Upper lobe of left lung (tissue), 6 donors: ENCODE results near the gene TAF1B. TPM values are rescaled to one million over a fixed set of nuclear protein-coding genes. Genes with fewer than 3 reads are reported as not detected.

ENCODE experiments used
- ATAC-seq, 2 donors: fragments of 200-7000 bp; cut with Tn5 transposase; one replicate each; pipeline ENCODE4 v1.9.1; 2022; ENCODE audit warnings: mild to moderate bottlenecking in 2 of 2, moderate library complexity in 2 of 2; ENCODE audit not compliant: low FRiP score in 2 of 2
- DNase-seq, 2 donors: peaks; one replicate each; pipeline ENCODE4 v3.0.0-alpha.2; 2019 to 2020
- H3K27ac ChIP-seq, 4 donors: fragments of 200-600 bp; sonication (generic); one replicate each; pipeline ENCODE4 v1.5.1; 2016 to 2019
- H3K27me3 ChIP-seq, 4 donors: fragments of 200-600 bp; sonication (generic); one replicate each; pipeline ENCODE4 v1.5.1; 2017 to 2019
- H3K36me3 ChIP-seq, 4 donors: fragments of 200-600 bp; sonication (generic); one replicate each; pipeline ENCODE4 v1.5.1; 2016 to 2019
- H3K4me1 ChIP-seq, 4 donors: fragments of 200-600 bp; sonication (generic); one replicate each; pipeline ENCODE4 v1.5.1; 2018 to 2019
- H3K4me3 ChIP-seq, 4 donors: fragments of 200-600 bp; sonication (generic); one replicate each; pipeline ENCODE4 v1.5.1; 2017 to 2019; ENCODE audit warnings: mild to moderate bottlenecking in 2 of 4, moderate library complexity in 1 of 4
- H3K9me3 ChIP-seq, 4 donors: fragments of 200-600 bp; sonication (generic); one replicate each; pipeline ENCODE4 v1.5.1; 2018 to 2019
- EP300 ChIP-seq, 4 donors: sonication (generic); formaldehyde crosslinking; IDR thresholded peaks; one replicate each; pipeline ENCODE4 v1.5.1; 2017; ENCODE audit warnings: antibody characterized with exemption in 4 of 4, control low read depth in 2 of 4
- POLR2A ChIP-seq, 4 donors: fragments of 450-650 bp; IDR thresholded peaks; one replicate each; pipeline ENCODE4 v1.5.1; 2016 to 2017; ENCODE audit warnings: antibody characterized with exemption in 4 of 4, mild to moderate bottlenecking in 2 of 4
- POLR2AphosphoS5 ChIP-seq, 2 donors: sonication (generic); formaldehyde crosslinking; IDR thresholded peaks; one replicate each; pipeline ENCODE4 v1.5.1; 2017; ENCODE audit warnings: antibody characterized with exemption in 2 of 2
- WGBS, 2 donors: methylation state at CpG; one replicate each; pipeline ENCODE4 v1.1.5; 2017 to 2018; 5-methylcytosine and 5-hydroxymethylcytosine counted together
- total RNA-seq, 6 donors: library from RNA; depleted of rRNA in 4 of 6; stranded (reverse); fragments of >200 nt in 4 of 6; gene quantifications; one replicate each; pipeline versions ENCODE4 v1.1.0 to v1.2.1, GENCODE V29; 2016 to 2021
- TF ChIP-seq, protein P1 (sequence below), 6 experiments: fragments of 450-650 bp in 4 of 6; fragments of 200-600 bp in 2 of 6; sonication (generic) in 2 of 6; IDR thresholded peaks; one replicate each; pipeline ENCODE4 v1.5.1; 2016 to 2019; ENCODE audit warnings: antibody characterized with exemption in 6 of 6
- donor health status: DM: no; HTN: no; CAD: no; lungs with moderate emphysema.
- donor health status: DM: no; HTN: yes; CAD: no; lungs with severe emphysema.

Gene TAF1B
- total RNA-seq, 6 donors from 2014 or later, result 8.5 to 24.3 (median 16.7) TPM

DNA sequence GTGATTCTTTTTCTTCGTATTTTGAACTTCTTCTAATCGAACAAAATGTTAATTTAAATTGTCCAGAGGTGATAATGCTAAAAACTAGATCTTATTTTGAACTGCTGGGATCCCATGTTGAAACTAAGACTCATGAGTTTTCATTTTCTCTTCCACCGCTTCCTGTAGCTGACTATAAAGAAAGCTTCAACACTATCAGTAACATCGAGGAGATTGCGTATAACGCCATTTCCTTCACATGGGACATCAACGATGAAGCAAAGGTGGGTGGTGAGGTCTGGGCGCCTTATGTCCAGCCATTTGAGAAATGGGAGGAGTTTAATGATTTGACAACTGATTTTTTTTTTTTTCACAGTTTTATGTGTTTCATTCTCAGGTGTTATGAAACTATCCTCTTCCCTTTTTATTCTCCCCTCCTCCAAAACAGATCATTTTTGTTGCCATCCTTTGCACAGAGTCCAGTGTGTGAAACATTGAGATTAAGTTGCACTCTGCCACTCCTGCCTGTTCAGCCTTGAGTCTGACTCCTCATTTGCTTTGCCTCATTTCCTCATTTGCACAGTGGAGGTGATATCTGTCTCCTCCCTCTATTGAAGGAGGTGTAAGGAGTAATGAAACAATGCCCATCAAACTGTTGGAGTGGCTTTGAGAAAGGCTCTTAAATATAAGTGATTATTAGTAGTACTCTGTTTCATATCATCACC, 122.0 kb downstream of the TAF1B start:
- 70 to 73% methylated on average over 8 of the region's 8 CpGs for WGBS, 2 donors
- ATAC-seq (no peak), DNase-seq (no peak)
- Histone ChIP-seq H3K27ac (no peak overlapping the region), H3K4me1 (peaks cover 0 to 7% (median 3%) of the 10 kb centered on the region in 4 donors), H3K4me3 (no peak overlapping the region), H3K9me3 (no peaks in the 10 kb centered on the region), H3K27me3 (no peaks in the 10 kb centered on the region), H3K36me3 (peaks cover 0 to 4% (median 0%) of the 10 kb centered on the region in 4 donors)
- TF ChIP-seq, protein P1, sequence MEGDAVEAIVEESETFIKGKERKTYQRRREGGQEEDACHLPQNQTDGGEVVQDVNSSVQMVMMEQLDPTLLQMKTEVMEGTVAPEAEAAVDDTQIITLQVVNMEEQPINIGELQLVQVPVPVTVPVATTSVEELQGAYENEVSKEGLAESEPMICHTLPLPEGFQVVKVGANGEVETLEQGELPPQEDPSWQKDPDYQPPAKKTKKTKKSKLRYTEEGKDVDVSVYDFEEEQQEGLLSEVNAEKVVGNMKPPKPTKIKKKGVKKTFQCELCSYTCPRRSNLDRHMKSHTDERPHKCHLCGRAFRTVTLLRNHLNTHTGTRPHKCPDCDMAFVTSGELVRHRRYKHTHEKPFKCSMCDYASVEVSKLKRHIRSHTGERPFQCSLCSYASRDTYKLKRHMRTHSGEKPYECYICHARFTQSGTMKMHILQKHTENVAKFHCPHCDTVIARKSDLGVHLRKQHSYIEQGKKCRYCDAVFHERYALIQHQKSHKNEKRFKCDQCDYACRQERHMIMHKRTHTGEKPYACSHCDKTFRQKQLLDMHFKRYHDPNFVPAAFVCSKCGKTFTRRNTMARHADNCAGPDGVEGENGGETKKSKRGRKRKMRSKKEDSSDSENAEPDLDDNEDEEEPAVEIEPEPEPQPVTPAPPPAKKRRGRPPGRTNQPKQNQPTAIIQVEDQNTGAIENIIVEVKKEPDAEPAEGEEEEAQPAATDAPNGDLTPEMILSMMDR (IDR thresholded peaks at IDR 0.05), result no peak
- TF ChIP-seq POLR2A (IDR thresholded peaks at IDR 0.05) (no peak), POLR2AphosphoS5 (IDR thresholded peaks at IDR 0.05) (no peak), EP300 (IDR thresholded peaks at IDR 0.05) (no peak)

DNA sequence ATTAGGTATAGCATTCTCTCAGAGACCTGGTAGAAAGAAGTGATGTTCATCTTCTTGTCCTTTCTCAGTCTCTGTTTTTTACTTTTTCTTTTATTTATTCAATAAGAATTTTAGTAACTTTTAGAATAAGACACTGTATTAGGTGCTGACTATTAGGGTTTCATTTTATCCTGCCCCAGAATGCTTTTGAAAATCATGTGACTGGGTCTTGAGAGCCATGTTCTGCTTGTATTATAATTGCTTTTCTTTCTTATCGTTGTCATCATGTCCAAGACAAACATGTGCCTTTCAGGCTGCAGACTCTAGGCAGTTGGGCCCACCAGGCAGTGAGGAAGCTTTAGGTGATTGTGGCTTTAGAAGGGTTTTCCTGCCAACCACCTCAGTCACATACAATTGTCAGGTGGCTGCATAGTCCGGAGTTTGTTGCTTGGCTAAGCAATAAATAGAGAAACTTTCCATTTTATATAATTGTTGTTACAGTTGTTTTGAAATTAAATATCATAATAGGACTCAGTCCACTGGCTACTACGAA, 123.3 kb downstream of the TAF1B start:
- Histone ChIP-seq H3K4me3 (no peak overlapping the region), H3K9me3 (no peaks in the 10 kb centered on the region), H3K27ac (no peak overlapping the region), H3K4me1 (peaks cover 0 to 7% (median 3%) of the 10 kb centered on the region in 4 donors), H3K36me3 (no peaks in the 10 kb centered on the region), H3K27me3 (no peaks in the 10 kb centered on the region)
- DNase-seq (no peak), ATAC-seq (no peak)
- no peak for TF ChIP-seq POLR2A (IDR thresholded peaks at IDR 0.05)
- 68 to 73% methylated on average over 3 of the region's 3 CpGs for WGBS, 2 donors

DNA sequence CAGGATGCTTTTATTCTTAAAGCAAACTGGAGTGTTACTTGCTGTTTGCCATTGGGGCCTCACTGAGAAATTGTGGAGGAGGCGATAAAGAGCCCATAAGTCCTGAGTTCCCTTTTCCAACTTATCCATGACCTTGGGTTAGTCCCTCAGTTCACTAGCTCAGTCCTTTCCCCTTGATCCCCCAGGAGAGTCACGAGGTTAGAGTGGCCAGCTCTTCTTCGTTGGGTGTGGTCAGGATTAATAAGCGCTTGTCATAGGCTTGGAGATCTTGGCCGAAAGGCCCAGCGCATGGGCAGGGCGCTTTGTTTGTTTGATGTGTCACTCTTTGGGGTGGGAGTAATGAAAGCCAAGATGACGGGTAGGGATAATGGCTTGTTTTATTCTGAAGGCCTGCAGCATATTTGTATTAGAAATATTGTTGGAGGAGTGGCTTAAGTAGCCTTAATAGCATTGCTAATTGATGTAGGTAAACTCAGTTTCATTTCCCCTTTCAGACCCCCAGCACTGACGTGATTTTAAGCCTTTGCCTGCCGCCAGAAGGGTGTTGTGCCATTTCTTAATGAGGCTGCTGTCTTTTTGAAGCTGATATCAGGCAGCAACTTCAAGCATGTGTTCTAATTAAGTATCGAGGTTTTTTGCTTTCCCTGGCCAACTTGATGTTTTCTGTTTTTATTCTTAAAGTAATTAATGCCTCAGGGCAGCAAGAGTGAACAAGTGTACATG, 123.9 kb downstream of the TAF1B start:
- Histone ChIP-seq H3K27ac (no peak overlapping the region), H3K27me3 (no peaks in the 10 kb centered on the region), H3K9me3 (no peaks in the 10 kb centered on the region), H3K36me3 (no peaks in the 10 kb centered on the region), H3K4me3 (no peak overlapping the region), H3K4me1 (peaks cover 0 to 7% (median 3%) of the 10 kb centered on the region in 4 donors)
- TF ChIP-seq POLR2A (IDR thresholded peaks at IDR 0.05) (no peak), EP300 (IDR thresholded peaks at IDR 0.05) (no peak), POLR2AphosphoS5 (IDR thresholded peaks at IDR 0.05) (no peak)
- TF ChIP-seq, protein P1 (IDR thresholded peaks at IDR 0.05), result no peak
- DNase-seq, result no peak
- peak in 1 of 2 donors; percentile 85 for ATAC-seq
- 86 to 87% methylated on average over 11 of the region's 11 CpGs for WGBS, 2 donors

DNA sequence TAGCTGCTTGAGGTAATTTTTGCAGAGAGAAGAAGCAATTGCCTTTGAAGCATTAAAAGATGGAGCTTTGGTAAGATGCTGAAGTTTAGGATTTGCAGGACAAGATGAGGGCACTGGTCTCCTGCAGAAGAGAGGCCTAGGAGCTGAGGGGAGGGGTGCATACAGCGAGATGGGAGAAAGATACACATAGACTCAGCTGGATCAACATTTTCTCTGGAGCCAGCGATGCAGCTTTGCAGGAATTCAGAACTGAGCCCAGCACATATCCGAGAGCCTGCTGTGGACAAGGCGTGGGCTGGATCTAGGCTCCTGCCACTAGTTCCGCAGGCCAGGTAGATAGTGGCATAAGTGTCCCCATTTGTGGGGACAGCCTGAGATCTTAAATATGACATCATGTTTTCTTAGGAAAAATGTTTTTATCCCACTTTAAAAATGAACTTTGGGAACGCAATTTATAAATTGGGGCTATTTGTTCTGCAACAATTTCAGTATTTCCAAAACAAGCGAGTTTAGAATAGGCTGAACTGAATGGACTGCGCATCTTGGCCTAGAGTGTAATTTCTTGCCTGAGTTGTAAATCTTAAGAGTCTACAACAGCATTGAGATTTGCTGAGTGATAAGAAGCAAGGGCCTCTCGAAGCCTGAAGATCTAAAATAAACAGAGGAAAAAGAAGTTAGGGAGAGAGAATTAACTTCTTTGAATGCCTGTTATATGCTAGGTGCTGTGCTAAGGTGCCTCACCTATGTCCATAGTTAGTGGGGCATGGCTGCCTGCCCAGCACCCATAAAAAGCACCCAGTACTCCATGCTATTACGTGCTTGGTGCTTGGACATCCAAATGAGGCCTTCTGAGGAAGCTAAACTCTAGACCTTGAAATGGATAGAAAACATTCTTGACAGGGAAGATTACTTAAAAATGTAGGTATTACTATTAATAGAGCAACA, 125.6 kb downstream of the TAF1B start:
- DNase-seq (peak in 1 of 2 donors; percentile 81), ATAC-seq (peak in 1 of 2 donors; percentile 86)
- WGBS, 2 donors, result 66 to 81% methylated on average over 10 of the region's 10 CpGs
- Histone ChIP-seq H3K36me3 (no peaks in the 10 kb centered on the region), H3K27ac (no peak overlapping the region), H3K27me3 (no peaks in the 10 kb centered on the region), H3K9me3 (no peaks in the 10 kb centered on the region), H3K4me3 (no peak overlapping the region), H3K4me1 (peaks cover 0 to 16% (median 3%) of the 10 kb centered on the region in 4 donors)
- no peak for TF ChIP-seq POLR2A (IDR thresholded peaks at IDR 0.05)

DNA sequence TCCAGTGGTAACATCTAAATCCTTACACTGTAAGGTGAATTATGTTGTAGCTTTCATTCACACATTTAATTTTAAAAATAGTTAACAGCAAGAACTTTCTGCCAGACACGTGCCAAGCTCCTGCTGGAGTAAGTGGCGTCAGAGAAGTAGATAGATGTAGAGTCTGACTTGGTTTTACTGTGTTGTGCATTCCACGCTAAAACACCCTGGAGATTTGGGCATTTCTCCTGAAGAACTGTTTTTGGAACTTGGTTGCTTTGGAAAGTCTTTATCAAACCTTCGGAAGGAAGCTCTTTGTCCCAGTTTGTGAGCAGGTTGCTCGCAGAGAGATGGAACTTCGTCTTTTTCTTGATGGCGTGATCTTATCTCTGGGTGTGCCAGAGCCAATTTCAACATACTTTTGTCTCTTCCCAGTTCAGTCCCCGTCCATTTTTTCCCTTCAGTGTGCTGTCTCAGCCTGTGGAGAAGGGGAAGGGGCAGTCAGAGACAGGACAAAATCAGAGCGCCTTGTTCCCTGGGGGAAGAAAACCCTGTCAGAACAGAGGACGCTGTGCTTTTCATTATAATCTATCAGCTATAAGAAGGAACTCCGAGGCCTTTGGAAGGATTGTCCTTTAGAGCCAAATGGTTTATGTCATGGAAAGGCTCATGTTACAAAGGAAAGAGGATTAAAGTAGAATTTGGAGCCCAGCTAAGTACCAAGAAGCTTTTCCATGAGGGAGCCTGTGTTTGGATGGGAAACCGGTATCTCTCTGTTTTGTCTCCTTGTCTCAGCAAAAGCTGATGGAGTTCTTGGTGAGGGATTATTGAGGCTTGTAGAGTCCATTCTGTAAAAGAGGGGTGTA, 127.1 kb downstream of the TAF1B start:
- Histone ChIP-seq H3K27ac (no peak overlapping the region), H3K4me3 (no peak overlapping the region), H3K36me3 (no peaks in the 10 kb centered on the region), H3K9me3 (no peaks in the 10 kb centered on the region), H3K4me1 (peaks cover 8 to 28% (median 11%) of the 10 kb centered on the region in 4 donors), H3K27me3 (no peaks in the 10 kb centered on the region)
- TF ChIP-seq POLR2AphosphoS5 (IDR thresholded peaks at IDR 0.05), result no peak
- TF ChIP-seq POLR2A (IDR thresholded peaks at IDR 0.05), result no peak
- TF ChIP-seq EP300 (IDR thresholded peaks at IDR 0.05), result no peak
- TF ChIP-seq, protein P1 (IDR thresholded peaks at IDR 0.05), result no peak
- WGBS, 2 donors, result 70 to 75% methylated on average over 12 of the region's 12 CpGs
- peak in 1 of 2 donors; percentile 43 for ATAC-seq
- DNase-seq, result no peak
